IPS-18c (cell line): Measurements from ENCODE around the gene CNTNAP5.

Experiments used
- H3K4me3 ChIP-seq: 2 replicates; pipeline ENCODE4 v1.7.0; 2013; ENCODE audit warnings: low read depth, mild to moderate bottlenecking, low read length, moderate library complexity; ENCODE audit not compliant: insufficient read depth
- H3K9me3 ChIP-seq: one replicate; pipeline ENCODE4 v1.6.1; 2013; ENCODE audit warnings: mild to moderate bottlenecking, low read length, moderate library complexity; ENCODE audit not compliant: control insufficient read depth, insufficient read depth

The CNTNAP5 gene

DNA sequence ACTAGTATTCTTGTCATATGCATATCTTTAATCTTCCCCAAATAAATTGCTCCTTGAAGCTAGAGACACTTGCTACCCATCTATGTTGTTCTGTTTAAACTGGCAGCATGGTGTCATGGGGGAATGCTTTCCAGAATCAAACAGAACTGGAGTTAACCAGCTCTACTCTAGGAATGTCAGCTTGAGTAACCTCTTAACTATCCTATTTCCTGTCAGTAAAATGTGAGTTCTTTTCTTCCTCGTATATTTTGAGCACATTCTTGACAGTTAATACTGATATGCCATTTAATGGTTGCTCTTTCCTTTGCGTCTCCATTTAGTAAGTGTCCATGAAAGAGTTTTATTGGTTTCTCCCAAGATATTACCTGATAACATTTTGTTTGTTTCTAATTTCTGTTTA is 23.0 kb downstream of the CNTNAP5 start:
- Histone ChIP-seq H3K9me3 (no peaks in the 10 kb centered on the region), H3K4me3 (no peak overlapping the region)

DNA sequence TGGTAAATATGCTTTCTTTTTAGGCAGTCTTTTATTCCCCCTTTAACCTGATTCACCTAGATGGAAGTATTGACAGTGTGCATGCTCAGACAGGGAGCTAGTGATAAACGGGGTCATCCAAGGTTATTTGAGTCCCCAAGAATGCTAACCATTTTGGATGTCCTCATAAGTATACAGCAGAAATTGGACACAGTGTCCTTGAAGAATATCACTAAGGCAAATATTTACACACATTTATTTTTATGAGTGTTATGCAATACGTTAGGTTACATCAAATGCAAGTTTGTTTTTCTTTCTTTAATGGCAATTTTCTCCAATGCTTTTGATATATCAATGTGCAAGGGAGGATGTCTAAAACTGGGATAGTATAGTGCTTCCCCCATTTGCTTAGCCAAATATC is 23.6 kb downstream of the CNTNAP5 start:
- Histone ChIP-seq H3K9me3 (no peaks in the 10 kb centered on the region), H3K4me3 (no peak overlapping the region)

DNA sequence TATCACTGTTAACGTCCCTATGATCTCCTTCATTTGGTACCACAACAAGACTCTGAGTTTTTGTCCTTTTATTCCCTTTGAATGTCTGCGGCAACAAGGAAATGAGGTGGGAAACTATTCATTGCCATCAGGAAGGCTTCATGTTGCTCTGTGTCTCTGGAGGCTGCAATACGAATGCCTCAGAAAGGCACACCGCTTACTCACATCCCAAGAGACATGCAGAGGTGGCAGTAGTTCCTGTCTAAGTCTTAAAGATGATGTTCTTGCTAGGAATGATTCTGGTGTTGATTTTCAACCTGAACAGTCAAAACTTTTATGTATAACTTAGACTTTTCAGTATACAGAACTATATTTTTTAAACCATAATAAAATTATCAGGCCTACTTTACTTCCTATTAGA is 24.0 kb downstream of the CNTNAP5 start:
- H3K9me3 ChIP-seq, result no peaks in the 10 kb centered on the region
- no peak overlapping the region for H3K4me3 ChIP-seq

DNA sequence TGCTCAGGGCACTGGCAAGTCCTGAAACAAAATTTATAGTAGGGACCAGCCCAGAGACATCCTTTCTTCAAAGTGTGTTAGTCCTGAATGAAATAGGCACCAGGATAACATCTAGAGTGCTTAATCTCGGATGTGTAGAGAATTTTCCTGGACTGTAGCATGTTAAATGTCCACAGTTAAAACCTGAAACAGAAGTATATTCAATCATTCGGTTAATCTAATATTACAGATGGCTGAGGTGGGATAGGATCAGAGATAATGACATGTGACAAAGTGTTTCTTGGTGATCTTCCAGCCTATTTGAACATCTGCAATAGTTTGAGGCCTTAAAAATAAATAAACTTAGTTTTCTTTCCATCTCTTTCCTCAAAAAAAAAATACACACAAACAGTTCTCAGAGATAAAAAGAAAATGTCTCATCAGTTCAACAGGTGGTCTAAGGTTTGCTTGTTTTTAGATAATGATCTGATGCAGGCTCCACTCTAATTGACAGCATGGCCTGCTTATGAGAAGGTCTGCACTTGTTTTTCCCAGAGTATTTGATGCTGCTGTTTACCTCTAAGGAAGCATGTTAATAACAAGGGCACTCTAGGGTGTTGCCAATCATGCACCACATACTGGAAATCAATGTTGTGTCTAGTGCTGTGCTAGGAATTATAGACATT is 25.9 kb downstream of the CNTNAP5 start:
- H3K4me3 ChIP-seq, result no peak overlapping the region

DNA sequence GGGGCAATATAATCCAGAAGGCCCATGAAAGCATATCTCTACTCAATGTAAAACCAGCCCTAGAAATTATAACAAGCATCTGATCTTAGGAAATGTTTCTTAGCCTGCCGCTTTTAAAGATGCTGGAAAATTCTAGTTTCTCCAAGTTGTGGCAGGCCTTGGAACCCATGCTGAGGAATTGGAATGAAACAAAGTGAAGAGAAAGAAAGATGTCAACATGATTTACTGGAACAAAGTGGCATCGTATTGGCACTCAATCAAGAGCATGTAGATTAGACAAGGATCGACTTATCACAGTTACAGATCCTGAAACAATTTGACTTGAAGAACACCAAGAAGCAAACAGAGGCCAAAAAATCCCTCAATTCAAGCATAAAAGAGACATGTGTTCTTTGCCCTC is 28.7 kb downstream of the CNTNAP5 start:
- Histone ChIP-seq H3K9me3 (no peaks in the 10 kb centered on the region), H3K4me3 (no peak overlapping the region)

More for the DNA sequence above, 25.9 kb downstream of the CNTNAP5 start:
- H3K9me3 ChIP-seq, result no peaks in the 10 kb centered on the region

DNA sequence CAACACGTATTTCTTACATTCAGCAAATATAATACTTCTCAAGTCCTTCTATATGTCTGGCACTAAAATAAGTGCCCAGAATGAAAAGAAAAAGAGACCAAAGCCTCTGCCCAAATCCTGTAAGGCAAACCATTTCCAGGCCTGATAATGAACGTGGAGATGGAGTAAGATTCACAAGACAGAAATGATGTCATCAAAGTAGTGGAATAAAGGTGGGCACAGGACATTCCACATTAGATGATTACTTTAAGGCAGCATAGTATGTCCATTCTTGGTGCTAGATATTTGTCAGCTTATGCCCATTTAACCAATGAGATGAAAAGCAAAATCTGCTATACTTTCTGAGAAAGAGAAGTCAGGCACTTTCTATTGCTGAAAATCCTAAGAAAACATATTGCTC is 38.5 kb downstream of the CNTNAP5 start:
- Histone ChIP-seq H3K4me3 (no peak overlapping the region), H3K9me3 (no peaks in the 10 kb centered on the region)

DNA sequence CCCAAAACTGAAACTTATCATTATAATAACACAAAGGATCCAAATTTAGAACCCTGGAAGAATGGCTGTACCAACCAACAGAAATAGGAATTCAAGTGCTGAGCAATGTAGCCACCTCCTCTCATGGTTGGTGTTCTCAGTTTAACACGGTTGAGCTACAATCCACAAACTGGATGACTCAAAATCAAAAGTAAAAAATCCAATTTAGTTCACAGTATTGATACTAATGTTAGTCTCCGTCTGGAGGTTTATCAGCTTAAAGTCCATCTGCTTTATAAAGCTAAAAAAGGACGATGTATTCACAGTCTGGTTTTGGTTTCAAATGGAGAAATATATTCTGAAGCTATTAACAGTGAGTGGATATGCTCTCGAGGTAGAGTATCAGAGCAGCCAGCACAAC is 40.5 kb downstream of the CNTNAP5 start:
- no peak overlapping the region for H3K4me3 ChIP-seq

DNA sequence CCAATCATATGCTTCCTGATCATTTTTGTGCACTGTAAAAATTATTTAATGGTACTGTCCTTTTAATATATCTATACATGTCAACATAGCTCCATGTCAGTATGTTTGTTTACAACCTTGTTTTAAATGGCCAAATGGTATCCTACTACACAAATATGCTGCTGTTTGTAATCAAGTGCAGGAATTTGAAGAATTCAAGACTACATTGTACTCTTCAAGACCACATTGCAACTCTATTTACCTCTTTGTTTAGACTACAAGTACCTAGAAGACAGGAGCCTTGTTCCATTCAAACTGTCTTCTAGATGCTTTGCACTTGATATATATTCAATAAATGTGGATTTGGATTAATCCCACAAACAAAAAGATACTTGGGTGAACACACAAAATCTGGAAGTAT is 41.7 kb downstream of the CNTNAP5 start:
- Histone ChIP-seq H3K4me3 (no peak overlapping the region), H3K9me3 (no peaks in the 10 kb centered on the region)

More for the DNA sequence above, 40.5 kb downstream of the CNTNAP5 start:
- no peaks in the 10 kb centered on the region for H3K9me3 ChIP-seq

DNA sequence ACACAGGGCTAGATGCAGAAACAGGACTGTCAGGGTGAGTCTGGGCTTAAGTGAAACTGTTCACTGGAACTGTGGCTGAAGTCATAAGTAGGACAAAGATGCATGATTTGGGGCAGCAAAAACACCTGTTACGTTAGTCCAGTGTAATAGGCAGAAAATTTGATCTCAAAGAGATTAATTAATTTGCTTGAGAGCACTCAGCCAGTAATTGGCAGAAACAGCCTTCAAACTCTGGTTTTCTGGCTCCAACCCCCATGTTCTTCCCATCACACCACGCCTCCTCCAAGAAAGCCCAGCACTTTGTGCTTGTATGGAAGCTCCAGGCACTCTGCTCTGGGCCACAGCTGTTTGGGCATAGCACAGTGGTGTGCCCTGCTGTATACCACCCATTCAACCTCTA is 54.0 kb downstream of the CNTNAP5 start:
- Histone ChIP-seq H3K9me3 (no peaks in the 10 kb centered on the region), H3K4me3 (no peak overlapping the region)

DNA sequence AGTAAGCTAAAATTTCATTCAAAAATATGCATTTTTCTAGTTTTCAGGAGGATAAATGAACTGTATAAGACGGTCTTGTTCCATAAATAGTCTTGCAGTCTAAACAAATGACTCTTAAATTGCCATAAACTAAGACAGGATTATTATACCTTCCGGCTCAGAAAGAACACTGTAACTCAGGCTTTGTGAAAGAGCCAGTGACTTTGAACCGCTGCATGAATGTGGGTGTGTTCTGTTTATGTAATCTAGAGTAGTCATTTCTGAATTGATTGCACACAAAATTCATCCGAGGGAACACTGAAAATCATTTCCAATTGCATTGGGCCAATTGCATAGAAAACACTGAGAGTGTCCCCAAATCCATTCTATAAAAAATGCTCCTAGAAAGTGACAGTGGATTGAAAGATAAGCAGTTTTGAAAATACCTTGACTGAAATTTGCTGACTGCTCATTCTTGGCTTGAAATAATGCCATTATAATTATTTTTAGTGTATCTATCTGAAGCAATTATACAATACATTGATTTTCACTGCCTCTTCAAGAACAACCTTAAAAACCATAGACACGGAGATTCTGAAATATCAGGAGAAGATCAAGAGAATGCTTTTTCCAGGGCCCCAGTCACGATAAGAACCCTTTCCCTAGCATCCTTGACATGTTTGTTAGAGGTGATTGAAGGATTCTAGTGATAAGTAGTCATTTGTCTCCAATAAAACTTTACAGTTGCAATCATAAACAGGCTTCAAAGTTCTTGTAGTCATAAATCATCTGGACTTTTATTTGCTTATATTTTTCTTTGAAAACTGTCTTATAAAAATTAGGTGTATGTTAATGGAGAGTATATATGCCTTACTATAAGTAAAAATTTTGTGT is 55.4 kb downstream of the CNTNAP5 start:
- Histone ChIP-seq H3K4me3 (no peak overlapping the region), H3K9me3 (no peaks in the 10 kb centered on the region)

DNA sequence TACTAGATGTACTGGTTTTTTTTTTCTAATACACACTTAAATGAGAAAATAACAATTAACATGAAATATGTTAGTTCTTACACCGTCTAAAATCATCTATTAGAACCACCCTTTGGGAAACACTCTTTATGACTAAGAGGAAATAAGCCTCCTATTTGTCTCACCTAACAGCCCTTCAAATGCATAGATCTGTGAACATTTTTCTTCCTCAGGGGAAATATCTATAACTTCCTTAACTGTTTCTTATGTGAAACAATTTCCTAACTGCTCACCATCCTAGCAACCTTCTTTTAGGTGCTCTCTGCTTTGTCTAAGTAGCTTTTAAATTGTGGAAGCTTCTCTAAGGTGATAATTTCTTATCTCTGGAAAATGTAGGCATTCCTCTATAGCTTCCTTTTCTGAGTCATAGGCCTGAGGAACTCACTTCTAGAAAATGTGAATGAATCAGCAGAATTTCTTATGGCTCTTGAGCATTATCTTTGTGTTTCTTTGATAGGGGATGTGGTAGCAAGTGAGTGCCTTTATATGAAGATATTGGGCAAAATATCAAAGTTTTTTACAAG is 56.1 kb downstream of the CNTNAP5 start:
- no peaks in the 10 kb centered on the region for H3K9me3 ChIP-seq
- no peak overlapping the region for H3K4me3 ChIP-seq

DNA sequence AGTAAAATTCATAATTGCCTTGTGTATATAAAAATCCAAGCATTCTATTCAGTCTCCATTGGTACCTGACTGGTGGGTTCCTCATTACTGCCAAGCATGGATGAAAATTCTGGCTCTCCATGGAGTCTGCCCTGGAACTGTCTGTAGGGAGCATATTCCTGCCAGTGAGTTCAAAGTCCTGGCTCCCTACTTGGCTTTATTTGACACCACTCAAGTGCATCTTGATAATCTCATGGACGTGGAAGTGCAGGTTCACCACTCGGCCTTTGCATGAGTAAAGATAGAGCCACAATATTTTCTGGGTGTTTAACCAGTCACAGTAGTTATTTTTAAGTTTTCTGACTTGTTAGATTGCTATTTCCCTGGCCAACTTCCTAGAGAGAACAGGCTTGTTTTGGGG is 63.5 kb downstream of the CNTNAP5 start:
- Histone ChIP-seq H3K4me3 (no peak overlapping the region), H3K9me3 (no peaks in the 10 kb centered on the region)

DNA sequence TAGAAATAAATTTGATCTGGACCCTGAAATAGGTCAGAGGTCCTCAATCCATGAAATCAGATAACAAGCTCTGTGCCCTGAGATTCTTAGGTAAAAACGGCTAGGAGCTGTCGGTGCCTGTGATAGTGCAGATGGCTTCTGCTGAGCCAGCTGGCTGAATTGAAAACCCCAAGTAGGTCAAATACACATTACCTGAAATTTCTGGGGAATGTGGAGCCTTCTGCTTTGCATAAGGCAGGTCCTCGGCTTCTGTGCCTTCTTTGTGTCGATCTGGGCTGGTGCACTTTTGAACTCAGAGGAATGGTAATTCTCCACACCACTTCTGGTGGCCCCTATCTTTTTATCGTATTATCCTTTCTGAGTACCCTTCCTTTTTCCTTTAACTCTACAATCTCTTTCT is 66.6 kb downstream of the CNTNAP5 start:
- Histone ChIP-seq H3K4me3 (no peak overlapping the region), H3K9me3 (no peaks in the 10 kb centered on the region)

DNA sequence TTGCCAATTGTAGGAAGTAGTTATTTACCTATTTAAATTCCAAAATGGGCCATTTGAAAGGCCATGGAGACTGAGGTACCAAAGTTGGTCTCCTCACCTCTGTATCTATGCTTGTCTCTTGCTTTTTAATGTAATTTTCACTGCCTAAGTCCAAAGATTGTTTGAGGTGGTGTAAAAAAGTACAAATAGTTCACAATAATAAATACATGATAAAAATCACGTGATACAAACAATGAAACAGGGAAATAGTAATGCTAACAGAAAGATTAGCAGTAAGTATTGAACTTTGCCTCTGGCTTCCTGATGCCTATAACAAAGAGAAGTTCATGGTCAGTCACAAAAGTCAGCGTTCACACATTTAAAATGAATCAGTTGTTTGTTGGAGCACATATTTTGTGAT is 67.6 kb downstream of the CNTNAP5 start:
- Histone ChIP-seq H3K4me3 (no peak overlapping the region), H3K9me3 (peaks cover 3% of the 10 kb centered on the region)

DNA sequence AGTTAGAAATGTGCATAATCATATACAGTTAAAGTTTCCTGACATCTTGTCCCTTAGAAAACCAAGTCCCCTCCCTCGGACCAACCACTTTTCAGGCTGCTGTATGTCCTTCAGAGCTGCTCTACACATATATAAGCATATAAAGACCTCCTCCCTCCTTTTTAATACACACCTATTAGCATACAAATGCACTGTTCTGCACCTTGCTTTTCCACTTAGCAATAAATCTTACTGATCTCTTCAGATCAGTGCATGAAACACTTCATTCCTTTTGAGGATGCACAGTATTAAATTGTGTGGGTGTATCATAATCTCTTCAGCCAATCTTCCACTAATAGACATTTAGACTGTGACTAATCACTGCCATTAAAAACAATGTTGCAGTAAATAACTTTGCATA is 79.8 kb downstream of the CNTNAP5 start:
- H3K4me3 ChIP-seq, result no peak overlapping the region
- H3K9me3 ChIP-seq, result no peaks in the 10 kb centered on the region

DNA sequence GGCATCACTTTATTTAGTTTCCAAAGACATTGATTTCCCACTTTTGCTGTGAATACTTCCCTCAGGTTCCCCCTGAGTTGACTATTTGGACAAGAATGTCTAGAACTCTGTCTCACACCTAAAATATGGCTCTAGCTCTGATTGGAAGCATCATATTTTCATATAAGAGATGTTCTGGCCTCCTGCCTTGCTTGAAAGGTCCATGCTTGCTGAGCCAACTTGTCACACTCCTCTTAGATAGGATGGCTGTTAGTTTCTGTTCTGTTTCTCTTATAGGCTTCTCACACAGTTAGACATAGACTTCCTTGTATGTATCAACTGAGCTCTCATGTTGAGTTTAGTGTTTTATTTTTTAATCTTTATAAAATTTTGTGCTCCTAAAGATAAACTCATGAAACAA is 87.1 kb downstream of the CNTNAP5 start:
- no peak overlapping the region for H3K4me3 ChIP-seq
- H3K9me3 ChIP-seq, result no peaks in the 10 kb centered on the region

DNA sequence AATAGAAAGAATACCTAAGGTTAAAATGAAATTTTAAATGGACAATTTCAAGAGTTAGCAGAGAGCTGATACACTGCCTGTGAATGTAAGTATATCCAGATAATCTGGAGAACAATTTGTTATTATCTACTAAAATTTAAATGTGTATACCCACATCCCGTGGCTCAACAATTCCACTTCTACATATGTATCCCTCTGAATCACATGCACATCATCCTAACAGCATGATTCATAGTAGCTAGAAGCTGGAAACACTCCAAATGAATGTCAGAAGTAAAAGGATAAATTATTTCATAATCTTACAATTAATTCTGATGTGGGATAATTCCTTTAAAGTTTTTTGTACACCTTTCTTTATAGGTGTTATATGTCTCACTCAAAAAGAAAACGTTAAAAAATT is 87.9 kb downstream of the CNTNAP5 start:
- no peak overlapping the region for H3K4me3 ChIP-seq
- no peaks in the 10 kb centered on the region for H3K9me3 ChIP-seq

DNA sequence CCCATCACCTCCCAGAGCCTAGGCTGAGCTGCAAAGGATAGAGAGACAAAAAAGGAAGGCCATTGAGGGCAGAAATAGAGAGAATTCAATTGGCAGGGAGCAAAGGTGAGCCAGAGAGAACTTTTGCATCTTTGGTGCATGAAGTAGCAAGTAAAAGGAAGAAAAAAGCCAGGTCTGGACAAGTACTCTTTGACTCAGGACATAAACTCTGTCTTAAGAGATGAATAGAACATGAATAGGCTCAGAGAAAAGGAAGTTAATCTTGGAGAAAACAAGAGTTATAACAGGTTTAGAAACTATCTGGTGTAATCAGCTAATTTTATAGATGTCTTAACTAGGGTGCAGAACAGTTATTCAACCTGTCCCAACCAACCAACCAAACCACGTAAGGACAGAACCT is 95.2 kb downstream of the CNTNAP5 start:
- no peak overlapping the region for H3K4me3 ChIP-seq
- H3K9me3 ChIP-seq, result peaks cover 4% of the 10 kb centered on the region
